HepG2 (cell line): ENCODE measurements around the gene MOV10L1.

Experiments
- CTCF ChIP-seq: sonication (generic); formaldehyde crosslinking; IDR thresholded peaks from 2 replicates; pipeline ENCODE4 v1.5.0; 2020; ENCODE audit warnings: mild to moderate bottlenecking, missing genetic modification reagents, moderate library complexity
- IKZF1 ChIP-seq: fragments of 450-650 bp; IDR thresholded peaks from 2 replicates; pipeline ENCODE4 v1.7.1; 2016
- JUN ChIP-seq: sonication (generic); formaldehyde crosslinking; IDR thresholded peaks from 2 replicates; pipeline ENCODE4 v1.4.0; 2020; ENCODE audit warnings: mild to moderate bottlenecking, missing genetic modification reagents
- KIAA2018 ChIP-seq: sonication (generic); formaldehyde crosslinking; IDR thresholded peaks from 2 replicates; pipeline ENCODE4 v1.5.0; 2020; ENCODE audit warnings: mild to moderate bottlenecking, missing genetic modification reagents, borderline replicate concordance
- UBTF ChIP-seq: sonication (generic); formaldehyde crosslinking; IDR thresholded peaks from 2 replicates; pipeline ENCODE4 v1.4.0; 2020; ENCODE audit warnings: mild to moderate bottlenecking, missing genetic modification reagents
- ZNF598 ChIP-seq: sonication (generic); formaldehyde crosslinking; IDR thresholded peaks from 2 replicates; pipeline ENCODE4 v1.5.1; 2020; ENCODE audit warnings: mild to moderate bottlenecking, missing genetic modification reagents, borderline replicate concordance

GRCh38 chr22:50082961-50083461, 6.8 kb upstream of the MOV10L1 start:
- TF ChIP-seq ZNF598 (CRISPR knock-in tag): no peak
- TF ChIP-seq JUN (CRISPR knock-in tag): no peak
- TF ChIP-seq IKZF1: no peak
- TF ChIP-seq KIAA2018 (CRISPR knock-in tag): no peak
- no peak for TF ChIP-seq CTCF (CRISPR knock-in tag)
- no peak for TF ChIP-seq UBTF (CRISPR knock-in tag)
